ENCODE measurements around the gene SPACA9. TPM values are rescaled to one million over a fixed set of nuclear protein-coding genes. Genes with fewer than 3 reads are reported as not detected.

The SPACA9 gene
- total RNA-seq, 4 donors from 2014 or later, result 2.9 to 3.8 (median 3.3) TPM

DNA sequence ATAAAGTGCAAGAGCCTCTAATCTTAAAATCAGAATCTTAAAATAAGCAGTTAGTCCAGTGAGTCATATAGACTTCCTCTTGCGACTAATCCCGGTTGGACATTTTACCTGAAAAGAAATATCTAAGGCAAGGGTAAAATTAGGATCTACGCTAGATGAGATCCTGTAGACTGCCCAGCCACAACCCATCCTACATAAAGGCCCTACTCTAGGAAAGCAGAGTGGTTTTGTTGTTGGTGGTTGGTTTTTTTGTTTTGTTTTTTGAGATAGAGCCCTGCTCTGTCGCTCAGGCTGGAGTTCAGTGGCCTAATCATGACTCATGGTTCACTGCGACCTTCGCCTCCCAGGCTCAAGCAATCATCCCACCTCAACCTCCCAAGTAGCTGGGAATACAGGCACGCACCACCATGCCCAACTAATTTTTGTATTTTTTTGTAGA, 58.8 kb downstream of the SPACA9 start:
- TF ChIP-seq CTCF (IDR thresholded peaks at IDR 0.05), result no peak
- no peak for ATAC-seq (ENCODE audit: low FRiP score)
- DNase-seq (ENCODE audit: low spot score), result no peak

- no peak for ATAC-seq (ENCODE audit: low FRiP score)
- TF ChIP-seq CTCF (IDR thresholded peaks at IDR 0.05), result no peak
- no peak for DNase-seq (ENCODE audit: low spot score)
Measured at GRCh38 chr9:132939169-132939568, 60.5 kb downstream of the SPACA9 start.

Other genes starting within 250 kb of the SPACA9 start
- gene DDX31, start 208.9 kb upstream of the SPACA9 start, total RNA-seq, result 10 to 100 TPM in 2 of 4 donors, 1 to 10 TPM in 2; 8.8 to 28.0 (median 9.9) TPM
- gene GTF3C4, start 208.4 kb upstream of the SPACA9 start, total RNA-seq, result 10 to 100 TPM in 2 of 4 donors, 1 to 10 TPM in 2; 7.2 to 19.2 (median 10.0) TPM
- 1 to 10 TPM in 3 of 4 donors, not detected in 1; 1.0 to 1.3 (median 1.3) TPM for gene AK8, start 614 bp upstream of the SPACA9 start, total RNA-seq
- gene TSC1, start 65.7 kb downstream of the SPACA9 start, total RNA-seq, result 10 to 100 TPM; 40.7 to 68.4 (median 46.5) TPM
- not detected for gene GFI1B, start 99.8 kb downstream of the SPACA9 start, total RNA-seq
- gene GTF3C5, start 152.1 kb downstream of the SPACA9 start, total RNA-seq, result 10 to 100 TPM; 32.6 to 54.2 (median 39.0) TPM
- under 1 TPM; 0.28 to 0.56 (median 0.34) TPM for gene CEL, start 183.1 kb downstream of the SPACA9 start, total RNA-seq
- gene RALGDS, start 242.3 kb downstream of the SPACA9 start, total RNA-seq, result 100 to 1,000 TPM in 1 of 4 donors, 10 to 100 TPM in 3; 33.9 to 177 (median 68.9) TPM

All from omental fat pad (tissue), 4 donors.